HL-60 (cell line): Measurements from ENCODE around the gene DOCK2.
A peak's percentile ranks its signal among the peaks of the same experiment; 100 is the strongest.

Experiments used
- DNase-seq, 2 experiments: peaks; one replicate each; pipeline ENCODE4 v3.0.0-alpha.2; 2010 to 2020; ENCODE audit warnings: low read depth in 1 of 2, low spot score in 1 of 2
- H3K27ac ChIP-seq: fragments of 250-450 bp; sonication (Bioruptor Pico); replicated peaks from 2 replicates; pipeline ENCODE4 v1.5.1; 2020; ENCODE audit warnings: mild to moderate bottlenecking, moderate library complexity
- H3K27me3 ChIP-seq: fragments of 250-450 bp; sonication (Bioruptor Pico); 2 replicates; pipeline ENCODE4 v1.5.1; 2021; ENCODE audit warnings: mild to moderate bottlenecking, moderate library complexity; ENCODE audit not compliant: insufficient read depth, poor library complexity, severe bottlenecking
- H3K4me3 ChIP-seq: replicated peaks from 2 replicates; pipeline ENCODE4 v1.5.1; 2011; ENCODE audit warnings: mild to moderate bottlenecking, control low read depth, low read length; ENCODE audit not compliant: insufficient read depth
- CTCF ChIP-seq: IDR thresholded peaks from one replicate; pipeline ENCODE4 v1.5.1; 2011; ENCODE audit warnings: low read length, control low read depth, inconsistent platforms; ENCODE audit not compliant: insufficient read depth
- GABPA ChIP-seq: IDR thresholded peaks from 2 replicates; pipeline ENCODE4 v1.6.1; 2012; ENCODE audit warnings: low read depth
- POLR2AphosphoS5 ChIP-seq: IDR thresholded peaks from 2 replicates; pipeline ENCODE4 v1.6.1; 2012; ENCODE audit warnings: low read depth
- REST ChIP-seq: IDR thresholded peaks from 2 replicates; pipeline ENCODE4 v1.6.1; 2012; ENCODE audit warnings: low read depth; ENCODE audit not compliant: insufficient replicate concordance
- SPI1 ChIP-seq: IDR thresholded peaks from 2 replicates; pipeline ENCODE4 v1.6.1; 2012; ENCODE audit warnings: low read depth, mild to moderate bottlenecking, borderline replicate concordance

DOCK2 gene

GRCh38 chr5:169772688-169773087 is 135.6 kb downstream of the DOCK2 start:
- Histone ChIP-seq H3K27me3 (no peaks in the 10 kb centered on the region), H3K4me3 (no peak overlapping the region), H3K27ac (no peak overlapping the region)
- TF ChIP-seq SPI1 (no peak), REST (no peak), GABPA (no peak), CTCF (no peak), POLR2AphosphoS5 (no peak)
- no peak for DNase-seq

GRCh38 chr5:169777159-169777558 is 140.1 kb downstream of the DOCK2 start:
- no peak overlapping the region for H3K27ac ChIP-seq
- no peak for DNase-seq
- H3K4me3 ChIP-seq: no peak overlapping the region
- H3K27me3 ChIP-seq: no peaks in the 10 kb centered on the region
- TF ChIP-seq CTCF (no peak), POLR2AphosphoS5 (no peak), GABPA (no peak), SPI1 (no peak), REST (no peak)

- Histone ChIP-seq H3K27ac (no peak overlapping the region), H3K4me3 (no peak overlapping the region), H3K27me3 (no peaks in the 10 kb centered on the region)
- TF ChIP-seq REST (no peak), SPI1 (peak; percentile 92), GABPA (no peak), CTCF (no peak)
- no peak for DNase-seq
Observed at GRCh38 chr5:169778622-169779596, 141.8 kb downstream of the DOCK2 start.
